Activated CD4-positive, alpha-beta T cell treated with anti-CD3 and anti-CD28 coated beads, Interleukin-2, Interleukin-4, amounts not matched to agents 100 ng/mL and 50 ng/mL, durations not matched to agents 16 hours and 8 hours (primary cell): ENCODE data around the gene GNPAT.

ENCODE experiments used
- DNase-seq: peaks from one replicate; pipeline ENCODE4 v3.0.0-alpha.2; 2020; ENCODE audit warnings: low spot score

Gene GNPAT

DNA sequence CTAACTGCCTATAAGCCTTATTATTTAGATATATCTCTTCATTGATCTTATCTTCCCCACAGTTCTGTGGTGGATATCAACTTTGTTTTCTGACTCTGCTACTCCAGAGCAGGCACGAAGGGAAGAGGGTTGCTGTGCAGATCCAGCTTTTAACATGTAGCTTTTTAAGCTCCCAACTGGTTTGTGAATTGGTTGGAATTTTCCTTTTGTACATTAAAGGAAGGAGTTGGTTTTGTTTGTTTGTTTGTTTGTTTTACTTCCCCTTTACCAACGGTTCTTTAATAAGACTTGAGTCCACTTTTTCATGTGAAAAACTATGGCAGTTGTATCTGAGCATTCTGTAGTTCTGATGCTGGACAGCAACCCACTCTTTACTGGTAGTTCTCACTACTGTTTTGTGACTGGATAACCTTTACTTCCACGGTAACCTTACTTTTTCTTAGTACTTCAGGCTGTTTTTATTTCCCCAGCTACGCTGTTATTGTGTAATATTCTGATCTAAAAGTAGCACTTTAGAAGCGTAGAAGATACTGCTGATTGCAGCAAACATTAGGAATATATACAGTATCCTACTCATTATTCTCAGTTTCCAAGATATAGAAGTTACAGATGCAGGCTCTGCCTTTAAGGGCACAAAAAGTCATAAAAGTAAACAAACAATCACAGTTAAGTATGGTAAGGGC is 1.6 kb downstream of the GNPAT start:
- DNase-seq: peak; percentile 17

DNA sequence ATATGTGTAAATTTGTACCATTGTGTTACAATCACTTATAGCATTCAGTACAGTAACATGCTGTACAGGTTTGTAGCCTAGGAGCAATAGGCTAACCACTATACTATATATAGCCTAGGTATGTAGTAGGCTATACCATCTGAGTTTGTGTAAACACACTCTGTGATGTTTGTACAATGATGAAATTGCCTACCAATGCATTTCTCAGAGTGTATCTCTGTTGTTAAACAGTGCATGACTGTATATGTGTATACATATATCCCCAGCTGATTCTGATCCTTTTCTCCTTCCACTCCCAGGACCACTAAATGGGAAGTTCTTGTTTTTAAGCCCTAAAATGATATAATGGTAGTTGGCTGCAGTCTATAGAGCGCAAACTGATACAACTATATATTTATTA is 7.8 kb downstream of the GNPAT start:
- DNase-seq: no peak

DNA sequence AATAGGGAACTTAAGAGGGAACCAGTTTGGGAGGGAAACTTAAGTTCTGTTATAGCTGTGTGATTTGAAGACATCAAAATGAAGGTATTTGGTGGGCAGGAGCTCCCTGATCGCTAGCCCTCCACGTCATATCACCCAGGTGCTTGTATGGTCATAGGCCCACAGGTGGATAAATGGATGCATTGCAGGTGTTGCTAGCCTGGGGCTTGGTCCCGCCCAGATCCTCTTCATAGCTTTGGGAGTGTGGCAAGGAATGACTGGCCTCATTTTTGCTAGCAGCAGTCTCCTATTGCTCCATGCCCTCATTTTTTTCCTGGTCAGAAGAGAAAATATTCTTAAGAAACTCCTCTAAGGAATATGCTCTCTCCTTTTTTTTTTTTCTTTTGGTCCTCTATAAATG is 11.3 kb downstream of the GNPAT start:
- DNase-seq: no peak

DNA sequence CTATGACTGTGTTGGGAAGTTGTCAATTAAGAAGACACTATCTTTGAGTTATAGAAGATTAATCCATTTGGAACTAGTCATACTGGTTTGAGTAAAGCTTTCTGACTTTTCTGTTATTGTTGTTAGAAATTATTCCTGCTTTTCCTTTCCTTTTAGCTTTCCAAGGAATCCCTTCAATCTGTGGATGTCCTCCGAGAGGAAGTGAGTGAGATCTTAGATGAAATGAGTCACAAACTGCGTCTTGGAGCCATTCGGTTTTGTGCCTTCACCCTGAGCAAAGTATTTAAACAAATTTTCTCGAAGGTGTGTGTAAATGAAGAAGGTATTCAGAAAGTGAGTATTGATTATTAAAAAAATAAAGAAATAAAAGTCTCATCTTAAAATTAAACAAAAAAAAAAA is 19.3 kb downstream of the GNPAT start:
- no peak for DNase-seq

DNA sequence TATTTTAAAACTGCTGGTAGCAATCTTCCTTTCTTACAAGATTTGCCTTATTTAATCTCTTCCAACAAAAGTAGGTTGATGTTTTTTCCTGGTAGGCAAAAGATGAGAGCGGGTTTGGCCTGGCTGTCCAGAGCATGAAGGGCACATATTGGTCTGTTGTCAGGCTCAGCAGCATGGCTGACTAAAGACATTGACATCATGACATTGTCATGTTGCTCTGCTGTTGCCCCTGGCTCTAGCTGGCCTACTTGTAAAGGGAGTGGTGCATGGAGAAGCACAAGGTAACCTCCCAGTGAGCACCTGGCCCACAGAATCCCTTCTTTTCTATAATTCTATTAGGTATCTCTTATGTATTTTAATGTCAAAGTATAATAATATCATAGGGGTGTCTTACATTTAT is 23.6 kb downstream of the GNPAT start:
- DNase-seq: no peak

DNA sequence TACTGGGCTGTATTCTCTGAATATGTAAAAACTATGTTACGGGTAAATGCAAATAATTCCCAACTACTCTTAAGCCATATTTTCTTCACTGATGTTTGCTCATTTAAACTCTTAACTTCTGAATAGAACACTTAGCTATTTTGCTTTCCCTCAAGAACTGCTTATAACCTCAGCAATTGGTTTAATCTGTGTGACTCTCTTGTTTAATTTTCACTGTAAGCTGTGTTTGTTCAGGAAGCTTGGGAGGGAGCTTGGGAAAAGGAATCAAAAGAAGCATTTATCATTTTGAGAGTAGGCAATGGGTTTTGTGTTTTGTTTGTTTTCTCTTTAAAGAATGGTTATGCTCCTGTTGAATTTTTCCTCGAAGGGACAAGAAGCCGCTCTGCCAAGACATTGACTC is 24.4 kb downstream of the GNPAT start:
- no peak for DNase-seq

DNA sequence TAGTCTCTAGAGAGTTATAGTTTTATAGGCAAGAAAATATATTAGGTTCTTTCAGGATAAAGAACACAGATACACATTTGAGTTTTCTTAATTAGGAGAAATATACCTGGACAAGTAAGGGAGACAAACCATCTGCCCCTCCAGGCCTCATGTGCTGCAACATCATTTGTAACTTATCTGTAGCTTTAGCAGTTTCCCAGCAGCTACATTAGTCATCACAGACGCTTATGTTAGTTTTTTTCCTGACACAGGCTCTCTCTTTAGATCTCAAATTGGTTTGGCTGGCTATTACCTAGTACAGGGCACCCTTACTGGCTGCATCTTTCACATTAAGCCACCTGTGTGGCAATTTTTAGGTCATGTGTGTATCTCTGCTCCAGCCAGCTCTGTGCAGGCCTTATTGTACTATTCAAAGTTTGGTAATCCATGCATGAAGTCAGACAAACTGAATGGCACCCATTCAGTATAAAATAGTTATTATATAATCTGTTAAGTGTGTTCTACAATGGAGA is 25.9 kb downstream of the GNPAT start:
- DNase-seq: no peak

DNA sequence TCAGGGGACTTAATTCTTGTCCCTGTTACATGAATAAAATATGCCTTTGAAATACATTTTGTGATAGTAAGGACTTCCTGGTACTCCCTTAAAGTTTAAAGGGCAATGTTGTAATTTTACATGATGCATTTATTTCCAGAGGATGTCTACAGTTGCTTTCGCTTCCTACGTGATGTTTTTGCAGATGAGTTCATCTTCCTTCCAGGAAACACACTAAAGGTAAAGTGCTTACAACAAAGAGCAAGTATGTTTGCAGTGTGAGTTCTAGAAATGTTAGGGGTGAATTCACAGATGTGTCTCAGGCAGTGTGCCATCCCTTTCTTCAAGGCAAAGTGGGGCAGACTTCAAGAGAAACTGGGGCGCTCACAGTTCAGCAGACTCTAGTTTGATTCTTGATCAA is 31.2 kb downstream of the GNPAT start:
- peak; percentile 26 for DNase-seq

DNA sequence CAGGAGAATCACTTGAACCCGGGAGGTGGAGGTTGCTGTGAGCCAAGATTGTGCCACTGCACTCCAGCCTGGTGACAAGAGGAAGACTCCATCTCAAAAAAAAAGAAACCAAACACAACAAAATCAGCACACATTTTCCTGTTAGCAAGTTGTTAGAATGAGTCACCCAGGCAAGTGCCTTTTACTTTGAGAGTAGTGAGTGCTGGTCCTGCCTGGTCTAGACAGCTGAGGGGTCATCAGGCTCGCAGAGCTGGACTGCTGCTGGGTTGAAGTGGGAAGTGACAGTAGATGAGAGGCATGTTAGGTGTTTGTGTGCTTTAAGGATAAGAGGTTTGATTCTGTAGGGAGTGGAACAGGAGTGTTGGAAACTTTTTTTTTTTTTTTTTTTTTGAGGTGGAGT is 31.9 kb downstream of the GNPAT start:
- peak; percentile 25 for DNase-seq

DNA sequence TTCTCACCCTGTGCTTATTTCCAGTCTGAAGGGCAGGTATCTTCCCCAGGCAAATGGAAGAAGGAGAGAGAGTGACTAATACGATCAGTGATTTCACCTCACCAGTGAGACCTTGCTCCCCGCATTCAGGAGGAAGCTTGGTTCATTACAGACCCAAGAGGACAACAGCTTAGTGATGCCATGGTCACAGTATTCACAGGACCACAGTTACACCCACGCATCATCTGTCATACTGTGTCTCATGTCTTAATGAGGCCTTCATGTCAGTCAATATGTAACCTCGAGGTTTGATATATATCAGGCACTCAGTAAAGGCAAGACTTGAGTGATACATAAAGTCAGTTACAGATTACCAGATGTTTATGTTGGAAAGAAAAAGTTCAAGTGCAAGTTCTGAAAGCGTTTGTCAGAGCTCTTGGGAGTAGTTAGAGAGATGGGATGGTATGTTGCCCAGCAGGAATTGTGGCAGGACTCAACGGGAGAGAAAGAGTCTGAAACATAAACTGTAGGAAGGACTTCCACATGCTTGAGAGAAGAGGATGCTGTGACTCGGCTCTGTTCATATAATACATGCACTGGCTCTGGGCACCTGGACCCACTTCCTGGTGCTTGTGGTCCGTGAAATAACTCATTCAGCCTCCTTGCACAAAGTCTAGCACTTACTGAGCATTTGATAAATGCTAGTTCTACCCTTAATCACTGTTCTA is 33.3 kb downstream of the GNPAT start:
- DNase-seq: peak; percentile 37

DNA sequence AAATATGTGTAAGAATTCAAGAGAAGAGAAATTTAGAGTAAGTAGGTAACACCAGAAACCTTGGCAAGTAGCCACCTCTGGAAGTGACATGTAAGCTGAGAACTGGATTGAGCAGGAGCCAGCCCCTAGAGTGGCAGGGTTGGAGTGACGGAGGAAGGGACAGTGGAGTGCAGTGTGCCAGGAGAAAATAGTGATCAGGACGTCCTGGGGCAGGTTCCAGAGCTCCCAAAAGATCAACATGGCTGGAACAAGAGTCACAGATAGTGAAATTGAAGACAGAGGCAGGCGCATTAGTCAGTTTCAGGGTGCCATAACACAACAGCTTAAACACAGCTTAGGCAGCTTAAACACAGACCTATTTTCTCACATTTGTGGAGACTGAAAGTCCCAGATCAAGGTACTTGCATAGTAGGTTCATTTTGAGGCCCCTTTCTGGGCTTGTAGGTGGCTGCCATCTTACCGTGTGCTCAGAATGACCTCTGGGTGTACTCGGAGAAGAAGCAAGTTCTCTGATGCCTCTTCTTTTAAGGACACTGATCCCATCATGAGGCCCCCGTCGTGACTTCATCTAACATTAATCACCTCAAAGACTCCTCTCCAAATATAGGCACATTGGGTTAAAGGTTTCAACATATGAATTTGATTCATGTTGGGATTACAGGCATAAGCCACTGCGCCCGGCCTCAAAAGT is 37.2 kb downstream of the GNPAT start:
- no peak for DNase-seq

DNA sequence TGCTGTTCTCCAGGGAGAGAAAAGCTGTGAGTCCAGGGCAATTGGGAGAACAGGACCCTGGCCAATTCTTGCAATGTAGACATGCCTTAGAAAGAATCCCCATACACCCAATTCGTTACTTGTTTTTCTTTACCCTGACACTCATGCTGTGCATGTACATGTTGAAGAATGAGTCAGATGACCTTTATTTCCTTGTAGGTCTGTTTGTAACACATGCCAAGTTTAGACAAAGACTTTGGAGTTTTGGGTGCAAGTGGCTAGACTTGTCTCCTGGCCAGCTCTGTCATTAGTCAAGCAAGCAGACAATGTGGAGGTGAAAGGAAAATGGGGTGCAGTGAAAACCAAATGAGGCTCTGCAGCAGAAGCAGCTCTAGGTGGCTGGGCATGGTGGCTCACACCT is 38.1 kb downstream of the GNPAT start:
- DNase-seq: no peak

DNA sequence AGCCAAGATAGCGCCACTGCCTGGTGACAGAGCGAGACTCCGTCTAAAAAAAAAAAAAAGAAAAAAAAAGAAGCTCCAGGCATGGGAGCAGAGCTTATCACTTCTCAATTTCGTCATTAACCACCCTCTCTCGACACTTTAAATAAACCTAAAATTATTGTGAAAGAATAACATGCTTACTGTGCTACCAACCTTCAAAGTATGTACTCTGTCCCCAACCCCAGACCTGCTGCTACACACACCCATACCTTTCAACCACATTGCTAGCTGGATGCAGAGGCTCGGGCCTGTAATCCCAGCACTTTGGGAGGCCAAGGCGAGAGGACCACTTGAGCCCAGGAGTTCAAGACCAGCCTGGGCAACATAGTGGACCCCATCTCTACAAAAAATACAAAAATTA is 38.7 kb downstream of the GNPAT start:
- DNase-seq: no peak

DNA sequence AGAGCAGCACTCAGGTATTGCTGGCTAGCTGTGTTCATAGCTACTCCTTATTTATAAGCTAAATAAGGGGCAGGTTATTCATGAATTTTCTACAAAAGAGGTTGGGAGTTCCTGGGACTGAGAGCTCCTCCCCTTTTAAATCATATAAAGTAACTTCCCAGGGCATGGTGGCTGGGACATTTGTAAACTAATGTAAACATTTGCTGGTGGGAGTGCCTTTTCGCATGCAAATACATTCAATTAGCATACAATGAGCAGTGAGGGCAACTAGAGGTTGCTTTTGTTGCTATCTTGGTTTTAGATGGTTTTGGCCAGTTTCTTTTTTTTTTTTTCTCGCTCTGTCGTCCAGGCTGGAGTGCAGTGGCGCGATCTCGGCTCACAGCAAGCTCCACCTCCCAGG is 43.4 kb downstream of the GNPAT start:
- no peak for DNase-seq

DNA sequence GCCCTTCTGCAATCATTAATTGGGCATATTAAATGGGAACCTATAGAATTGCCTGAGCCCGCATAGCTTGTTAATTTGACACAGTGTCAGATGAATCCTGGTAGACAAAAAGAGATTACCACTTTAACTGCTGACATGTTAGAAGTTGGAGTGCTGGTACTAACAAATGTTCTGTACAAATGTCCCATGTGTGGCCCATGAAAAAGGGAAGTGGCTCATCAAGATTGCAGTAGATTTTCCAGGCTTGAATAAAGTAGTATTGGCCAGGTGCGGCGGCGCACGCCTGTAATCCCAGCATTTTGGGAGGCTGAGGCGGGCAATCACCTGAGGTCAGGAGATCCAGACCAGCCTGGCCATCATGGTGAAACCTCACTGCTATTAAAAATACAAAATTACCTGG is 45.6 kb downstream of the GNPAT start:
- no peak for DNase-seq

DNA sequence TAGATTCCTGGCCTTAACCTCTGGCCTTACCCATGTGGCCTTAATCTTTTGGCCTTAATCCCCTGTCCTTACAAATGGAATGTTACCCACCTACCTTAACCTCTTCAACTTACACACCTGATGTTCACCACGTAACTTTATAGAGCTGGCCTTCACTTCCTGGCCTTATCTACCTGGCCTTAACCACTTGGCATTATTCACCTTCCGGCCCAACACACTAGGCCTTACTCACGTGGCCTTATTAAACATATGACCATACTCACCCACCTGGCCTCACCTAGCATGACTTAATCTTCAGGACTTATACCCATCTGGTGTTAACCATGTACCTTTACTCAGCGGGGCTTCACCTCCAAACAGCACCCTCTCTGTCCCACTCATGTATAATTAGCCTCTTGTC is 54.9 kb downstream of the GNPAT start:
- DNase-seq: no peak

DNA sequence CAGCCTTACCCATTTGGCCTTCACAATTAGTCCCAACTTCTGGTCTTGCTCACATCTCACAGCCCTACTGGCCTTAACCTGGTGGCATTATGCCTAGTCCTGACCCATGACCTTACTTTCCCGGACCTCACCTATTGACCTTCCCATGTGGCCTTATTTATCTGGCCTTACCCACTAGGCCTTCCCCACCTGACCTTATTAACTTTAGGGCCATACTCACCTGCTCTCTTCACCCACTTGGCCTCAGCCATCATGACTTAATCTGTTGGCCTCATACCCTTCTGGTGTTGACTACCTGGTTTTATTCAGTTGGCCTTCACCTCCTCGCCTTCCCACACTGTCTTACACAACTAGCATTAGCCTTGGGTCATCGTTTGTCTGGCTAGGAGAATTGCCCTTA is 61.0 kb downstream of the GNPAT start:
- DNase-seq: no peak

DNA sequence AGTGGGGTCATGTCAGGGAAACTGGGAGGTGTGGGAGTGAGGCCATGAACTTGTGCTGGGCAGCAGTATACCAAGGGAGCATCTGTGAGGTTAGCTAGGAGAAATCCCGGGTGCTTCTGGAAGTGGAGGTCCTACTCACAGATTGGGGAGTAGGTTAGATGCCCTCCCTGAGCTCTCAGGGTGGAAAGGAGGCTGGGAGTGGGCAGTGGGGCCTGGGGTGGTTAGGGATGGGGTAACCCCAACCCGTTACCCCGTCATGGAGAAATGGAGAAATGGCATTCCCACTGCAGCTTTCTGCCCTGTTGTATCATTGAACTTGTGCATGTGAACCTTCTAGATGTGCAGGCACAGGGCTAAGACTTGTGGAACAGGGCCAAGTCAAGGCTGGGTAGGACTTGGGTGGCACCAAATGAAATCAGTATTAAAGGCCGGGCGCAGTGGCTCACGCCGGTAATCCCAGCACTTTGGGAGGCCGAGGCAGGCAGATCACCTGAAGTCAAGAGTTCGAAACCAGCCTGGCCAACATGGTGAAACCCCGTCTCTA is 69.5 kb downstream of the GNPAT start:
- DNase-seq: no peak

DNA sequence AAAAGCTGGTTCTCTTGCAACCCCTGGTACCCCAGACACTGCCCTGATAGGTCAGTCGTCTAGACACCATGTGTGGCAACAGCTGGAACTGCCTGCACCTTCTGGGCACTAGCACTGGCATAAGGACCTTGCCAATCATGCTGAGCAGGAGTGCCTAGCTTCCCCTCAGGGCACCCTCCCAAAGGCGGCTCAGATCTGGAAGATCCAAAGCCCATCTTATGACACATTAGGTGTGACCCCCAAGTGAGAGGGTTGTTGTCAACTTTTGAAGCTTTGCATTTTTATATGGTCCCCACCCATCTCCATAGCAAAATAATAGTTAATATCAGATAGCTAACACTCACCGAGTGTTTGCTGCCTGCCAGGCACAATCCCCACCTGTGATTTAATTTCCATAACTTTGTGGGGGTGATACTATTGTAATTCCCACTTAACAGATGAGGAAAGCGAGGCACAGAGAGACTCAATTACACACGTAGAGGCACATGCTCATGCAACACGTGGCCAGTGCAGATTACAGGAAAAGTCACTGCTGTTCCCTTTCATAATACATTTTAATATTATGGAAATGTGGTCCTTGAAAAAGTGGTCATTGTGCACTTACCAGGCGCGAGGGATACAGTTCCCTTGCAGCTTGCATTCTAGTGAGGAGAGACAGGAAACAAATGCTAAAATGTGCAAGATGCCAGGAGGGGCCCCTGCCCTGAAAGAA is 70.9 kb downstream of the GNPAT start:
- no peak for DNase-seq

DNA sequence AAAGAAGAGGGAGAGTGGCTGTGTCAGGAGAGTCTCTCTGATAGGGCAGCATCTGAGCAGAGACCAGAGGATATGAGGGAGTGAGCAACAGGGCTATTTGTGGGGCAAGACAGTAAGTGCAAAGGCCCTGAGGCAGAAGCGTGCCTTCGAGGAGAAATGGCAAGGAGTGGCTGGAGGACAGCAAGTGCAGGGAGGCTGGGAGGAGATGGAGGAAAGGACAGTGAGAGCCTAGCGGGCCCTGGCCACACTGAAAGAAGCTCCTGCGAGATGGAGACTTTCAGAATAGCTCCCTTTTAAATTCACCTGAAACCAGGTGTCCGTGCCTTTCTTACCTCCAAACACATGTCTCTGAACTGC is 71.4 kb downstream of the GNPAT start:
- no peak for DNase-seq

DNA sequence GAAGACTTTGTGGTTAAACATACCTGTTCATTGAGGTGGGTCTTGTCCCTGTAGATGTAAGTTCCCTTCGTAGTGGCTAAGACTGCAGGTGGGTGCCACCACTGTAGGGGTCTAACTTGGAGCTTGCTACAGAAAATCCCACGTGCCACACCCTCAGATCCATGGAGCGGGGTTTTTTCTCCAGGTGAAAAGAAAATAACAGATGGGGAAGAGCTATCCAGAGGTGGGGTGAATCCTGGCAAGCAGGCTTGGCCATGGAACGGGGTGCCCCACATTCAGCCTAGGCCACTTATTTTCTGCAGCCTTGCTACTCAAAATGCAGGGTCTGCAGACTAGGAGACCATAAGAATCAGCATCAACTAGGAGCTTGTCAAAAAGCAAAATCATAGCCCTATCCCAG is 72.6 kb downstream of the GNPAT start:
- DNase-seq: no peak

DNA sequence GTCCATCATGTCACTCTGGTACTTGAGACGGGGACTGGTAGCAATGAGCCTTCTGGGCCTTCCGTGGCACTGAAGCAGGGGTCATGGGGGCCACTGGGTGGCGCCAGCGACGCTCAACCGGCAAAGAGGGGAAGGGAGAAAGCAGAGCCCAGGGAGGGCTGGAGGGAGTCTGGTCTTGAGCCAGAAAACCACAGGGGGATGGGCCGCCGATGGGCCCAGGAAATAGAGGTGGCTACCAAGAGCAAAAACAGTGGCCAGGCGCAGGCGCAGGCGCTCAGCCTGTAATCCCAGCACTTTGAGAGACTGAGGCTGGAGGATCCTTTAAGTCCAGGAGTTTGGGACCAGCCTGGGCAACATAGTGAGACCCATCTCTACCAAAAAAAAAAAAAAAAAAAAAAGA is 74.9 kb downstream of the GNPAT start:
- DNase-seq: peak; percentile 35
